ENCODE measurements around the gene GBP5.
"Not testable (repeated sequence)": the region's sequence is repeated elsewhere in the genome, so short reads cannot be mapped to it uniquely, and the experiment has no call there.

The GBP5 gene

GRCh38 chr1:89284078-89284763 lies 11.6 kb upstream of the GBP5 start:
- not testable (repeated sequence) for DNase-seq (ENCODE audit: low spot score)

DNA sequence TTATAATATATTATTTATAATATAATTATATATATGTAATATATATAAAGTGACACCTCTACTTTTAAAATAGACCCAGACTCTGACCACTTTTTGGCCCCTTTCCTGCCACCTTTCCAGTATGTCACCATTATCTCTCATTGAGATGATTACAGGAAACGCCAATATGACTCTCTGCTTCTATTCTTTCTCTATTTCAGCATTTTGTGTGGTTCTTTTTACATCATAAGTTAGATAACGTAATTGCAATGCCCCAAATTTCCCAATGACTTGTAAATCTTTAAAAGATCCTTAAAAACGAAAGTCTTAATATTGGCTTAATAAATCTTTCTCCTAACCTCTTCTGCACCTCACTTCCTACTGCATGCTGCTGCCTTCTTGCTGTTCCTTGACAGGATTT lies 8.1 kb upstream of the GBP5 start:
- DNase-seq (ENCODE audit: low spot score): no peak

DNA sequence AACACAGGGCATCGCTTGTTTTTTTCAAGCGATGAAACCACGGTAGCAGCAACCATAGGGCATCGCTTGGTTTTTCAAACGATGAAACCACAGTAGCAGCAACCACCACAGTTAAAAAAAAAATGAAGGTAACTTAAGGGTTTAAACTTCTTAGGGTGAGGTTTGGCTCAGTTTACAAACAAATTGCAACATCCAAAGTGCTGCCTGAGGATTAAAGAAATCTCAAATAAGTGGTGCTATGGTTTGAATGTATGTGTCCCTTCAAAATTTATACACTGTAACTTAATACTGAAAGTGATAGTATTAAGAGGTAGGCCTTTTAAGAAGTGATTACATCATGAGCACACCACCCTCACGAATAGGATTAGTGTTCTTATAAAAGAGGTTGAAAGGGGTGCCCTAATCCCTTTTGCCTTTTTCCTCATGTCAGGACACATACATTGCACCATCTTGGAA lies 6.4 kb upstream of the GBP5 start:
- DNase-seq (ENCODE audit: low spot score): no peak

- no peak for DNase-seq (ENCODE audit: low spot score)
These were observed 5.1 kb upstream of the GBP5 start for GRCh38 chr1:89277725-89278124.

DNA sequence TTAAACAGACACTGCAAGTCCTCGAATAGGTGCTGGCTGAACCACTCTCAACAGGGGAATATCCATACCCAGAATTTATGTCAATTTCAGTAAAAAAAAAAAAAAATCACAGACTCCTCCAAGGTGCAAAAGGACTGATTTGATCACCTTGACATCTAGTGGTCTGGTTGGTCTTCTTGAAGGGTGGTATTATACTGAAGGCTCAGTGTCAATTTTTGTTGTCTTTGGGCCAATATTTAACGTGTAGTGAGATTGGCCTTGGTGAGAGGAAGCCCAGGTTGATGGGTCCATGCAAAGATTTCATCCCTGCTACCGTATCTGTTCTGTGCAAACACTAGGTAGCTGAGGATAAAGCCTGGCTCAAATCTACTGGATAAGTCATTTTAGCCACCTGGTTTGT lies 4.0 kb upstream of the GBP5 start:
- DNase-seq (ENCODE audit: low spot score): no peak

- no peak for DNase-seq (ENCODE audit: low spot score)
These were observed 1.8 kb upstream of the GBP5 start for GRCh38 chr1:89274411-89274857.

DNA sequence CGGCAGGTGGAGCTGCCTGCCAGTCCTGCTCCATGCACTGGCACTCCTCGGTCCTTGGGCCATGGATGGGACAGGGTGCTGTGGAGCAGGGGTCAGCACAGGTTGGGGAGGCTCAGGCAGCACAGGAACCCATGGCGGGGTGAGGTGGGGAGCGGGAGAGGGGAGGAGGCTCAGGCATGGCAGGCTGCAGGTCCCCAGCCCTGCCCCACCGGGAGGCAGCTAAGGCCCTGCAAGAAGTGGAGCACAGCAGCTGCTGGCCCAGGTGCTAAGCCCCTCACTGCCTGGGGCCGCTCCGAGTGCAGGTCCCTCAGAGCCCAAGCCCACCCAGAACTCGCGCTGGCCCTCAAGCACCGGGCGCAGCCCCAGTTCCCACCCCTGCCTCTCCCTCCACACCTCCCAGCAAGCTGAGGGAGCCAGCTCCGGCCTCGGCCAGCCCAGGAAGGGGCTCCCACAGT lies 691 bp upstream of the GBP5 start:
- DNase-seq (ENCODE audit: low spot score): no peak

DNA sequence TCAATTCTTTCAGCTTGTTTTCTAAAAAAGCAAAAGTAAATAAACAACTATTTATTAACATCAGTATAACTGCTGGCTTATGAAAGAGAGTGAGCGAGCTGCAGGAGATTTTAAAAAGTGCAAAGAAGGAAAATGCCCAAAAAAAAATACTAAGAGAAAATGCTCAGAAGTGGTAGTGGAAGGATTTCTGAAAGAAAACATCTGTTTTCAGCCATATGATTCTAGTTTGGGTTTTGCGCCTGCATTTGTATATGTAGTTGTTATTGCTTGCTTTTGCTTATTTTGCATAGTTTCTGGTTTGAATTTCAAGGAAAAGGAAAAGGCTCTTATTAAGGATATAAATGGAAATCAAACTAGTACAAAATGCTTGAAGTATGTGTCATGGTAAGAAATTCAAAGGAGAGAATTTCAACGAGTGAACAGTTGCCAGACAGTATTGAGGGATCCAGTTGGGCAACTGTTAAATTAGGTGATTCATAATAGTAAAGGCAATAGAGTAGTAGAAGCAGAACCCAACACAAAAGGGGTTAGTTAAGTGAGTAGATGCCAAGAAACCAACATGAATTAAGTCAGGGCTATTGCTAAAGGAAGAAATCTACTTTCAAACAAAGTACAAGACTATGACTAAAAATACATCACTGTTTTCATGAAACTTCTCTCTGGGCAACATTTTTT lies 1.2 kb downstream of the GBP5 start:
- no peak for DNase-seq (ENCODE audit: low spot score)

GRCh38 chr1:89270423-89270822 lies 2.2 kb downstream of the GBP5 start:
- DNase-seq (ENCODE audit: low spot score): no peak

DNA sequence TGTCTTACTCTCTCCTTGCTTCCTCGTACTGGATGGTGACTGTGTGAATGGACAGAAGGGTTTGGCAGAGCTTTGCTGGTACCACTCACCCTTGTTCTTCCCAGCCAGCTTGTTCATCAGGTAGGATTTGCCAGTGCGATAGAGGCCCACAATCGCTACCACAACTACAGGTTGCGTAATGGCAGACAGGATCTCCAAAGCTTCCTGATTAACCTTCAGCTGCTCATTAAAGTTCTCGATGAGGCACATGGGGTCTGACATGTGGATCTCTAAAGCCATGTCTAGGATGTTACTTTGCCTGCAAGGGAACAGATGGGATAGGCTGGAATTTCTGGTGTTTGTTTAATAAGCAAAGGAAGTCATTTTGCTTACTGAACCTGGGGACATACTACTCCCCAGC lies 3.4 kb downstream of the GBP5 start:
- DNase-seq (ENCODE audit: low spot score): no peak

DNA sequence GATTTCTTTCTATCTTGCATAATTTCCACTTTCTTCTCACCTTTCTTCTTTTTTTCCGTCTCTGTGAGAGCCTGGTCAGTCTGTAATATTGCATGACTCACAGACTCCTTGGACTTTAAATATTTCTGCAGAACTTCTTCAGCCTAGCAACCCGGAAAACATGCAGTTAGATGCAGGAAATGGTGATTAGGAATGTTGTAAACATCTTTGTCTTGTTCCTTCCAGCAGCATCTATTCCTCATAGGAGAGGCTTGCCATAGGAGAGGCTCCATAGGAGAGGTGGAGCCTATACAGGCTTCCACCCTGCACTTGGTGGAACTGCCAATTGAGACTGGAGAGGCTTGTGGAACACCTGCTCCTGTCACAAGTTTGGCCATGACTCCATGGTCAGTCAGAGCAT lies 10.0 kb downstream of the GBP5 start:
- DNase-seq (ENCODE audit: low spot score): no peak

GRCh38 chr1:89261926-89262515 lies 10.6 kb downstream of the GBP5 start:
- DNase-seq (ENCODE audit: low spot score): no peak

- no peak for DNase-seq (ENCODE audit: low spot score)
These were observed 11.9 kb downstream of the GBP5 start for GRCh38 chr1:89260566-89261255.

DNA sequence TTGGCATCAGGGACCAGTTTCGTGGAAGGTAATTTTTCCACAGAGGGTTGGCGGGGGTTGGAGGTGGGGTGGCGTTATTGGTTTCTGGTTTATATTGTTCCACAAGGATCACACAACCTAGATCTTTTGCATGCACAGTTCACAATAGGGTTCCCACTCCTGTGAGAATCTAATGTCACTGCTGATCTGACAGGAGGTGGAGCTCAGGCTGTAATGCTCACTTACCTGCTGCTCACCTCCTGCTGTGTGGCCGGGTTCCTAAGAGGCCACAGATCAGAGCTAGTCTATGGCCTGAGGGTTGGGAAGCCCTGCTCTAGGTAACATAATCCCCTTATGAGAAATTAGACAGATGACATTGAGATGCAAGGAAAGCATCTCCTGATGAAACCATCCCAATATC lies 12.6 kb downstream of the GBP5 start:
- no peak for DNase-seq (ENCODE audit: low spot score)

GRCh38 chr1:89259283-89259971 lies 13.2 kb downstream of the GBP5 start:
- no peak for DNase-seq (ENCODE audit: low spot score)

- DNase-seq (ENCODE audit: low spot score): no peak
These were observed 15.6 kb downstream of the GBP5 start for GRCh38 chr1:89257041-89257440.

GRCh38 chr1:89255581-89255980 lies 17.1 kb downstream of the GBP5 start:
- not testable (repeated sequence) for DNase-seq (ENCODE audit: low spot score)

DNA sequence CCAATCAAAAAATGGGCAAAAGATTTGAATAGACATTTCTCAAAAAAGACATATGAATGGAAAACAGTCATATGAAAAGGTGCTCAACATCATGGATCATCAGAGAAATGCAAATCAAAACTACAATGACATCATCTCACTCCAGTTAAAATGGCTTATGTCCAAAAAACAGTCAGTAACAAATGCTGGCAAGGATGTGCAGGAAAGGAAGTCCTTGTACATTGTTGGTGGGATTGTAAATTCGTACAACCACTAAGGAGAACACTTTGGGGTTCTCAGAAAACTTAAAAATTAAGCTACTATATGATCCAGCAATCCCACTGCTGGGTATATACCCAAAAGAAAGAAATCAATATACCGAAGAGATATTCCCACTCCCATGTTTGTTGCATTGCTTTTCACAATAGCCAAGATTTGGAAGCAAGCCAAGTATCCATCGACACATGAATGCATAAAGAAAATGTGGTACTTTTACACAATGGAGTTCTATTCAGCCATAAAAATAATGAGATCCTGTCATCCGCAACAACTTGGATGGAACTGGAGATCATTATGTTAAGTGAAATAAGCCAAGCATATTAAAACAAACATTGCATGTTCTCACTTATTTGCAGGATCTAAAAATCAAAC lies 17.9 kb downstream of the GBP5 start:
- DNase-seq (ENCODE audit: low spot score): no peak

- DNase-seq (ENCODE audit: low spot score): no peak
These were observed 29.6 kb downstream of the GBP5 start for GRCh38 chr1:89243046-89243445.
